MM.1S (cell line): ENCODE results near the gene KCTD6.

Experiments
- DNase-seq: peaks from one replicate; pipeline ENCODE4 v3.0.0-alpha.2; 2015
- H2AFZ ChIP-seq: fragments of 300-600 bp; sonication (generic); 2 replicates; pipeline ENCODE4 v1.6.0; 2016; ENCODE audit warnings: antibody characterized with exemption, low read length
- H3F3A ChIP-seq: fragments of 300-600 bp; sonication (generic); 2 replicates; pipeline ENCODE4 v1.6.1; 2016; ENCODE audit warnings: mild to moderate bottlenecking, antibody characterized with exemption, low read length, moderate library complexity, mixed read lengths; ENCODE audit not compliant: insufficient read depth
- H3K27ac ChIP-seq: fragments of 300-600 bp; sonication (generic); 2 replicates; pipeline ENCODE4 v1.5.1; 2016; ENCODE audit warnings: mild to moderate bottlenecking, low read length
- H3K27me3 ChIP-seq: fragments of 300-600 bp; sonication (generic); replicated peaks from 2 replicates; pipeline ENCODE4 v1.6.0; 2016; ENCODE audit warnings: low read length; ENCODE audit not compliant: insufficient read depth
- H3K36me3 ChIP-seq: fragments of 300-600 bp; sonication (generic); replicated peaks from 2 replicates; pipeline ENCODE4 v1.6.1; 2016; ENCODE audit warnings: mild to moderate bottlenecking, low read length, mixed read lengths; ENCODE audit not compliant: insufficient read depth
- H3K4me1 ChIP-seq: fragments of 300-600 bp; sonication (generic); 2 replicates; pipeline ENCODE4 v1.6.1; 2016; ENCODE audit warnings: low read length, mixed read lengths
- H3K4me2 ChIP-seq: fragments of 300-600 bp; sonication (generic); 2 replicates; pipeline ENCODE4 v1.6.0; 2016; ENCODE audit warnings: low read depth, low read length
- H3K4me3 ChIP-seq: fragments of 300-600 bp; sonication (generic); 2 replicates; pipeline ENCODE4 v1.5.1; 2016; ENCODE audit warnings: low read length, mixed read lengths
- H3K79me2 ChIP-seq: fragments of 300-600 bp; sonication (generic); 2 replicates; pipeline ENCODE4 v1.6.1; 2016; ENCODE audit warnings: mixed run types, low read length, mixed read lengths
- H3K9ac ChIP-seq: fragments of 300-600 bp; sonication (generic); 2 replicates; pipeline ENCODE4 v1.6.1; 2016; ENCODE audit warnings: low read length, mixed read lengths
- H3K9me2 ChIP-seq: fragments of 300-600 bp; sonication (generic); replicated peaks from 2 replicates; pipeline ENCODE4 v1.6.1; 2016; ENCODE audit warnings: mild to moderate bottlenecking, low read length, mixed read lengths; ENCODE audit not compliant: insufficient read depth
- H3K9me3 ChIP-seq: fragments of 300-600 bp; sonication (generic); replicated peaks from 2 replicates; pipeline ENCODE4 v1.6.1; 2016; ENCODE audit warnings: mild to moderate bottlenecking, low read length, mixed read lengths; ENCODE audit not compliant: insufficient read depth
- H4K20me1 ChIP-seq: fragments of 300-600 bp; sonication (generic); 2 replicates; pipeline ENCODE4 v1.6.1; 2016; ENCODE audit warnings: mild to moderate bottlenecking, low read length, moderate library complexity, mixed read lengths; ENCODE audit not compliant: insufficient read depth
- CTCF ChIP-seq: fragments of 300-600 bp; sonication (generic); IDR thresholded peaks from 2 replicates; pipeline ENCODE4 v1.5.1; 2016; ENCODE audit warnings: antibody characterized with exemption, low read length, mixed read lengths
- EZH2 ChIP-seq: fragments of 300-600 bp; sonication (generic); optimal IDR thresholded peaks from 2 replicates; pipeline ENCODE3; 2017; ENCODE audit warnings: low read depth, mild to moderate bottlenecking, antibody characterized with exemption, low read length, mixed read lengths
- EZH2phosphoT487 ChIP-seq: fragments of 300-600 bp; sonication (generic); IDR thresholded peaks from 2 replicates; pipeline ENCODE4 v1.6.1; 2018; ENCODE audit warnings: antibody characterized with exemption, low read length

Gene KCTD6

GRCh38 chr3:58495101-58495500 is 3.2 kb downstream of the KCTD6 start:
- DNase-seq: no peak
- TF ChIP-seq EZH2phosphoT487 (no peak), CTCF (no peak), EZH2 (no peak)
- H3K4me2 ChIP-seq: no peak overlapping the region
- 0 out of 2 replicates have a peak, but pooled peaks cover under 1% of the 10 kb centered on the region for H3K27me3 ChIP-seq
- H3K4me3 ChIP-seq: no peak overlapping the region
- H3F3A ChIP-seq: no peaks in the 10 kb centered on the region
- H3K36me3 ChIP-seq: no peaks in the 10 kb centered on the region
- no peak overlapping the region for H2AFZ ChIP-seq
- no peak overlapping the region for H3K27ac ChIP-seq
- H3K4me1 ChIP-seq: peaks cover 14% of the 10 kb centered on the region; the same call in 1 of the 2 replicates
- no peak overlapping the region for H3K9ac ChIP-seq
- H4K20me1 ChIP-seq: no peaks in the 10 kb centered on the region
- H3K9me2 ChIP-seq: no peaks in the 10 kb centered on the region
- H3K9me3 ChIP-seq: no peaks in the 10 kb centered on the region
- H3K79me2 ChIP-seq: peaks cover 64% of the 10 kb centered on the region

GRCh38 chr3:58496206-58496857 is 4.4 kb downstream of the KCTD6 start:
- Histone ChIP-seq H3K27me3 (no peaks in the 10 kb centered on the region), H3K9me2 (no peaks in the 10 kb centered on the region), H3K36me3 (no peaks in the 10 kb centered on the region), H3F3A (no peaks in the 10 kb centered on the region), H3K4me3 (no peak overlapping the region), H3K27ac (no peak overlapping the region), H4K20me1 (no peaks in the 10 kb centered on the region), H3K4me1 (peaks cover 11% of the 10 kb centered on the region; the same call in 1 of the 2 replicates), H3K79me2 (peaks cover 68% of the 10 kb centered on the region), H3K9ac (no peak overlapping the region), H2AFZ (no peak overlapping the region), H3K9me3 (no peaks in the 10 kb centered on the region), H3K4me2 (no peak overlapping the region)
- no peak for TF ChIP-seq EZH2phosphoT487
- no peak for TF ChIP-seq EZH2
- no peak for TF ChIP-seq CTCF
- DNase-seq: no peak

GRCh38 chr3:58497097-58497496 is 5.2 kb downstream of the KCTD6 start:
- Histone ChIP-seq H3K9me3 (no peaks in the 10 kb centered on the region), H3K9me2 (no peaks in the 10 kb centered on the region), H3K9ac (no peak overlapping the region), H3K4me3 (no peak overlapping the region), H3K4me1 (peaks cover 11% of the 10 kb centered on the region; the same call in 1 of the 2 replicates), H3K27ac (no peak overlapping the region), H4K20me1 (no peaks in the 10 kb centered on the region), H3K36me3 (no peaks in the 10 kb centered on the region), H3F3A (no peaks in the 10 kb centered on the region), H3K4me2 (no peak overlapping the region), H2AFZ (no peak overlapping the region), H3K27me3 (no peaks in the 10 kb centered on the region), H3K79me2 (peaks cover 68% of the 10 kb centered on the region)
- TF ChIP-seq EZH2 (no peak), EZH2phosphoT487 (no peak), CTCF (no peak)
- DNase-seq: no peak
